GM03348 (cell line): ENCODE data around the gene CNR2.
"Not testable (repeated sequence)": the region's sequence is repeated elsewhere in the genome, so short reads cannot be mapped to it uniquely, and the experiment has no call there.

Experiments
- DNase-seq: peaks from one replicate; pipeline ENCODE4 v3.0.0; 2012; ENCODE audit warnings: low spot score

Gene CNR2

GRCh38 chr1:23916209-23917131 is 3.3 kb upstream of the CNR2 start:
- DNase-seq = peak; percentile 81

DNA sequence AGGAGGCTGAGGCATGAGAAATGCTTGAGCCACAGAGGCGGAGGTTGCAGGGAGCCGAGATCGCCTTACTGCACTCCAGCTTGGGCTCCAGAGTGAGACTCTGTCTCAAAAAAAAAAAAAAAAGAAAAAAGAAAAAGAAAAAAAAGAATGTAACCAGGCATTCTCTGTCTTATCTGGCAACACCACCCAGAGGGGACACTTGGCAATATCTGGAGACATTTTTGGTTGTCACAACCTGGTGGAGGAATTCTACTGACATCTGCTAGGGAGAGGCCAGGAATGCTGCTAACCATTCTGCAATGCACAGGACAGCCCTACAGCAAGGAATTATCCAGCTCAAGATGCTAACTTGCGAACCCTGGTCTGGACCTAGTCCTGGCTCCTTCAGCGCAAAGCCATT is 2.3 kb upstream of the CNR2 start:
- DNase-seq = no peak

- DNase-seq = no peak
Observed at GRCh38 chr1:23914921-23915320, 1.8 kb upstream of the CNR2 start.

- no peak for DNase-seq
Observed at GRCh38 chr1:23911921-23912320, 1.2 kb downstream of the CNR2 start.

GRCh38 chr1:23910553-23911246 is 2.5 kb downstream of the CNR2 start:
- no peak for DNase-seq

GRCh38 chr1:23910144-23910543 is 3.0 kb downstream of the CNR2 start:
- DNase-seq = no peak

DNA sequence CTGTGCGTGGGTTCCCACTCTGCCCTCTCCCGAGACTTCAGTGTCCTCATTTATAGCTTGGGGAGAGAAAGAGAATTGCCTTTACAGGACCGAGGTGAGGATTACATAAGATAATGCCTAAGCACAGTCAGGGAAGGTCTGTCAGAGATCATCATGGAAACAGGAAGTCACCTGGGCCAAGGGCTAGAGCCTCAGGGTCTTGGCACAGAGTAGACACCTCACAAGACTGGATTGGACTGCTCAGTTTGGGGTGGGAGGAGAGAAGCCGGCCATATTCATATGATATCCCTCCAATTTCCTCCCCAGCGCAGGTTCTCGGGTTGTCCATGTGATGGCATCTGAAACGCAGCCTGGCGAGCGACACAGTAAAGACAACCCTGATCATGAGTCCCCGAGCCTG is 3.8 kb downstream of the CNR2 start:
- no peak for DNase-seq

DNA sequence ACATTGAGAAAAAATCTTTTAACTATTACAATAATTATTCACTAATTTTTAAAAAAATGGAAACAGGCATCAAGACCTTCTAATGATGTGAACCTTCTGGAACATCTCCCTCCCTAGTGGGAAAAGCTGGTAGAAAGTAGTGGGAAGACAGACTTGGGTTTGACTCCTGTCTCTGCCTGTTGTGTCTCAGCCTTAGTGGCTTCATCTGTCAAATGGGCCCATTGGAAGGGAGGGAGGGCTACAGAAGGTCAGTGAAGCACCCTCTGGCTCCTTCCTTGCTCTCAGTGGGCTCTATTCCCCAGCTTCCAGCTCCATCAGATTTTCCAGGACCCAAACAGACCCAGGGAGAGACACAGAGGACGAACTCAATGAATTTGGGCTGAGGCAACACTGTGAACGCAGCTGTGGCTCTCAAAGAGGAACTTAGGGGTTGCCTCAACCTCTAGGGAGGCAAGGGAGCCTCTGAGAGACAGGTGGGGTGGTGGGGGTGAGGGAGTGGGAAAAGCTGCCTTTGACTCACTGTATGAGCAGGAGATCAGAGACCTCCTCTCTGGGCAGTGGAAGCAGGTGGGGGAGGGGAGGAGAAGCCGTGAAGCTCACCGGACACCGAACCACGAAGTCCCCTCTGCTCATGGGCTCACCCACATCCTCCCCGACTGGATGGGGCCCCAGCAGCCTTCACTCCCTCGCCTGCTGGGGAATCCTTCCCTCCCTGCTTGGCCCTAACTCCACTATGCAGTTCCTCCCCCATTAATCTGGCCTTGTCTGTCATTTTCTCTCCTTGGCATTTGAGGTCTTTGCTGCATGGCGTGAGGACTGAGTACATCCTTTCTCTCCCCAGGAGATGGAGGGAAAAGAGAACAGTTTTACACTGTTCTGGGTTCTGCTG is 4.5 kb downstream of the CNR2 start:
- no peak for DNase-seq

GRCh38 chr1:23906731-23907130 is 6.4 kb downstream of the CNR2 start:
- DNase-seq = no peak

DNA sequence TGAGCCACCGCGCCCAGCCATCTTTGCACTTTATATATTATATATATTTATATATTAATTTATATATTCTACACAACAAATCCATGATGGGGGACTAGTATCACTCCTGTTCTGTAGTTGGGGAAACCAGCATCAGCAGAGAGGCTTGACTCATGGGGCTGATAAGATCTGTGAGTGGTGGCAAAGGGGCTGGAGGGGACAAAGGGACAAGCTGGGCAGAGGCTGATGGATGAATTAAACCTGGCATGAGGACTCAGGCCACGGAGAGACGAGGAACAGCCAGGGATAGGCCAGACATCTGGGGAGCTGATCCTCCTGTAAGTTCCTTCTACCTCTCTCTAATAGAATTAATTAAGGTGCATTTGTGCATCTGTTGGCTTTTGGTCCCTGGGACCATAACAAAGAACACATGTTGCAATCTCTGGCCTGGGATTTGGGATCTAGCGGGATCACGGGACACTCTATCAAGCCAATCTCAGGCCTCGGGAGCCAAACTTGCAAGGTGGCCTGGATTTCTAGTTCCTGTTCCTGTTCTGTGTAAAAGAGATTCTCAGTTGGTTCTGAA is 7.6 kb downstream of the CNR2 start:
- DNase-seq = no peak

DNA sequence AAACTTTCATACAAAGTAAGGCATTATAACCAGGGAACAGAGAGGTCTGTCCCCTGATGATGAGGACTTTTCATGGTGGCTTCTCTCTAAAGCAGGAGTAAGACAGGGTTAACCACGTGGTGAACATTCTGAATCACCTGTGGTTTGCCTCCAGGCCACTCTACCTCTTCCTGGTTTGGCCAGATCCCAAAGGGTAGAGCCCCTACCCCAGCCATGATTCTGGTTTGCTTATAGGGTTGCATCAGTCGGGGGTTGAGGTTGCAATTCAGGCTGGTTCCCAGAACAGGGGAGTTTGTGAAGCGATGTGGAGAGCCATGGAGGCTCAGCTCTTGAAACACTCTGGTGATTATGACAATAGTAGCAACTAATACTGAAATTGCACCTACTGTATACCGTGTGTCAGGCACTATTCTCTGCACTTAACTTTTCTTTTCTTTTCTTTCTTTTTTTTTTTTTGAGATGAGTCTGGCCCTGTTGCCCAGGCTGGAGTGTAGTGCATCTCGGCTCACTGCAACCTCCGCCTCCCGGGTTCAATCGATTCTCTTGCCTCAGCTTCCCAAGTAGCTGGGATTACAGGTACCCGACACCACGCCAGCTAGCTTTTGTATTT is 8.3 kb downstream of the CNR2 start:
- DNase-seq = no peak

- DNase-seq = no peak
Observed at GRCh38 chr1:23903754-23904153, 9.4 kb downstream of the CNR2 start.

GRCh38 chr1:23902321-23903278 is 10.6 kb downstream of the CNR2 start:
- DNase-seq = peak; percentile 30

GRCh38 chr1:23900017-23900416 is 13.1 kb downstream of the CNR2 start:
- DNase-seq = not testable (repeated sequence)

- DNase-seq = no peak
Observed at GRCh38 chr1:23899070-23899469, 14.1 kb downstream of the CNR2 start.

DNA sequence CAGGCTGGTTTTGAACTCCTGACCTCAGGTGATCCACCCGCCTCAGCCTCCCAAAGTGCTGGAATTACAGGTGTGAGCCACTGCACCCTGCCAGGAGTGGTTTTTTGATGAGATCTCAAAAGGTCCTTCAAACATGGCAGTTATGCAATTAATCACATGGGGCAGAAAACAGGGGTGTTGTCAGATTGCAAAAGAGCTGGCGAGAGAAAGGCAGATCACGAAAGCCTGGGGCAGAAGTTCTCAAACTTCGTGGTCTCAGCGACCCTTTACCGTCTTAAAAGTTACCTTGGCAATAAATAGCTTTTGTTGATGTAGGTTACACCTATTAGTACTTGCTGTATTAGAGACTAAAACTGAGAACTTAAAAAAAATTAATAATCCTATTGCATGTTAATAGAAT is 16.1 kb downstream of the CNR2 start:
- no peak for DNase-seq

DNA sequence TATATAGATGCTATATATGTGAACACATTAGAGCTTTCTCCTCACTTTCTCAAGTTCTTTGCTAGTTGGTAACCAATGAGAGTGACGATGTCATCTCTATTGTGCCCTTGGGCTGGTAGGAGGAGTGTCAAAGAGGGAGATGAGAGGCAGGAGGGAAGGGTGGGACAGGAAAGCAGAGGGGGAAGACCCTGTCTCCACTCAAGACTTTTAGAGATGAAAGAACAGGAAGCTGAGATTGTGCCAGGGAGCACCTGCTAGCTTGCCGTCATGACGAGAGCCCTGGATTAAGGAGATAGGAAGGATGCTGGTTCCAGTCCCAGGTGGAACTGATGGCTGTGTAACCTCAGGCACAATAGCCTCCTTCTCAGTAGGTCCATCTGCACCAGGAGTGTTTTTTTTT is 16.7 kb downstream of the CNR2 start:
- no peak for DNase-seq

DNA sequence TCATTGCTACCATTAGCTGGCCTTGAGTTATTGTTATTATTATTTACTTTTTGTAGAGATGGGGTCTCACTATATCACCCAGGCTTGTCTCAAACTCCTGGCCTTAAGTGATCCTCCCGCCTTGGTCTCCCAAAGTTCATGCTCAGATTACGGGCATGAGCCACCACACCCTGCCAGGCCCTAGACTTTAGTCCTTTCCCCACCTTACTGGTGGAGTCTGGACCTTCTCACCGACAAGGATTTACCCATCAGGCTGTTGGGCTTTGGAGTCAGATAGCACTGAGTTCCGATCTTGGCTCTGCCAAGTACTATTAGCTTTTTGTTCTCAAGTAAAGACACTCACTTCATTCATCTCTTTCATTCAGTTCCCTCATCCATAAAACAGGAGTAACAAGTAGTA is 17.2 kb downstream of the CNR2 start:
- DNase-seq = no peak

GRCh38 chr1:23895082-23895481 is 18.1 kb downstream of the CNR2 start:
- no peak for DNase-seq

DNA sequence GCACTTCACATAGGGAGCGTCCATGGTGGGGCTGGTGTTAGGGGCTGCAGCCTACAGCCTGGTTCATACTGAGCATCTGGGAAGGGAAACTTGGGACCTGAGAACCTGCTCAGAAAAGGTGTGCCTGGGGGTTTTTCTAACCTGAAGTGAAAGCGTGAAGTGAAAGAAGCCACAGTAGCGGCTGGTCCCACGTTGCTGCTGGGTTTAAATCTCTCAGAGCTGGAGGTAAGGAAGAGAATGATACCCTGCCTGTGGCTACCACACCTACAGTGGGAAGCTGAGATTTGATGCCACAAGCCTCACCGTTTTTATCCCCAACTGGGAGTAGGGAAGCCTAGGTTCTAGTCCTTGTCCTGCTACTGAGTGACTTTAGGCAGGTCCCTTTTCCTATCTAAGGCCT is 24.1 kb downstream of the CNR2 start:
- DNase-seq = no peak

GRCh38 chr1:23885222-23885621 is 27.9 kb downstream of the CNR2 start:
- DNase-seq = no peak
